ENCODE results near the gene LMLN. TPM values are rescaled to one million over a fixed set of nuclear protein-coding genes. Genes with fewer than 3 reads are reported as not detected.

LMLN gene
- total and polyA plus RNA-seq, 2 of the 8 experiments (the other 6 are each of a cell fraction or from before 2014, with no cell fraction given): 3.9 to 5.0 TPM

DNA sequence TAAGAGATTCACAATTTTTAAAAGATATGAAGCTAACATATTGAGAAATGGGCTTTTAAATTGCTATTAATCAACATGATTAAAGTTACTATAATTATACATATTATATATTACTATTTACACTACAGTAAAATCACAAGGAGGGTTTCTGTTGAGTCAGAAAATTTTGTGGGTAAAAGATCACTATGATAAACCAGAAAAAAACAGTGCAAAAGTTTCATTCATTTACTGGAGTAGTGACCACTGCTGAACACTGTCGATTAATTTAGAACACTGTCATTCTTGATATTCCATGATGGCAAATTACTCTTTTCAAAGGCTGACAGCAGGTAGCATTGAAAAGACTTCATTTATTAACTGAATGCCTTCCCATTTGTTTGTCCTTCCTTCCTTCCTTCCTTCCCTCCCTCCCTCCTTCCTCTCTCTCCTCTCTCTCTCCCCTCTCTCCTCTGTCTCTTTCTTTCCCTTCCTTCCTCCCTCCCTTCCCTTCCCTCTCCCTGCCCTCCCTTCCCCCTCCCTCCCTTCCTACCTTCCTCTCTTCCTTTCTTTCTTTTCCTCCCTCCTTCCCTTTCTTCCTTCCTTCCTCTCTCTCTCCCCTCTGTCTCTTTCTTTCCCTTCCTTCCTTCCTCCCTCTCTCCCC lies 19.2 kb upstream of the LMLN start (continued):
- TF ChIP-seq, protein P1, sequence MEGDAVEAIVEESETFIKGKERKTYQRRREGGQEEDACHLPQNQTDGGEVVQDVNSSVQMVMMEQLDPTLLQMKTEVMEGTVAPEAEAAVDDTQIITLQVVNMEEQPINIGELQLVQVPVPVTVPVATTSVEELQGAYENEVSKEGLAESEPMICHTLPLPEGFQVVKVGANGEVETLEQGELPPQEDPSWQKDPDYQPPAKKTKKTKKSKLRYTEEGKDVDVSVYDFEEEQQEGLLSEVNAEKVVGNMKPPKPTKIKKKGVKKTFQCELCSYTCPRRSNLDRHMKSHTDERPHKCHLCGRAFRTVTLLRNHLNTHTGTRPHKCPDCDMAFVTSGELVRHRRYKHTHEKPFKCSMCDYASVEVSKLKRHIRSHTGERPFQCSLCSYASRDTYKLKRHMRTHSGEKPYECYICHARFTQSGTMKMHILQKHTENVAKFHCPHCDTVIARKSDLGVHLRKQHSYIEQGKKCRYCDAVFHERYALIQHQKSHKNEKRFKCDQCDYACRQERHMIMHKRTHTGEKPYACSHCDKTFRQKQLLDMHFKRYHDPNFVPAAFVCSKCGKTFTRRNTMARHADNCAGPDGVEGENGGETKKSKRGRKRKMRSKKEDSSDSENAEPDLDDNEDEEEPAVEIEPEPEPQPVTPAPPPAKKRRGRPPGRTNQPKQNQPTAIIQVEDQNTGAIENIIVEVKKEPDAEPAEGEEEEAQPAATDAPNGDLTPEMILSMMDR (IDR thresholded peaks at IDR 0.05; ENCODE audit: control extremely low read depth in 1 of 3, insufficient read depth in 1 of 3, low read depth in 1 of 3, low read length in 3 of 3): no peak
- no peak for TF ChIP-seq ATF3 (IDR thresholded peaks at IDR 0.05; ENCODE audit: insufficient read depth, low read depth, low read length)

Data from H1 (cell line).